HepG2 (cell line): ENCODE results near the gene SLC25A5. TPM values are rescaled to one million over a fixed set of nuclear protein-coding genes. Genes with fewer than 3 reads are reported as not detected.
A peak's percentile ranks its signal among the peaks of the same experiment; 100 is the strongest.

Source experiments
- BCL3 ChIP-seq: sonication (generic); formaldehyde crosslinking; IDR thresholded peaks from 2 replicates; pipeline ENCODE4 v1.5.1; 2020; ENCODE audit warnings: mild to moderate bottlenecking, missing genetic modification reagents, moderate library complexity
- BCLAF1 ChIP-seq: fragments of 450-650 bp; IDR thresholded peaks from 2 replicates; pipeline ENCODE4 v1.6.1; 2017; ENCODE audit warnings: mild to moderate bottlenecking
- CC2D1A ChIP-seq: sonication (generic); formaldehyde crosslinking; IDR thresholded peaks from 2 replicates; pipeline ENCODE4 v1.8.1; 2023; ENCODE audit warnings: mild to moderate bottlenecking, missing genetic modification reagents
- GABPB1 ChIP-seq: IDR thresholded peaks from 2 replicates; pipeline ENCODE4 v1.6.1; 2016; ENCODE audit warnings: mild to moderate bottlenecking, missing genetic modification reagents, moderate library complexity, missing compliant biosample characterization
- MTF1 ChIP-seq: sonication (generic); formaldehyde crosslinking; IDR thresholded peaks from 2 replicates; pipeline ENCODE4 v1.5.0; 2020; ENCODE audit warnings: missing genetic modification reagents
- NFKBIZ ChIP-seq: IDR thresholded peaks from 2 replicates; pipeline ENCODE4 v1.6.1; 2018; ENCODE audit warnings: missing genetic modification reagents, missing compliant biosample characterization
- RBFOX2 ChIP-seq: fragments of 200-400 bp; formaldehyde crosslinking; IDR thresholded peaks from 2 replicates; pipeline ENCODE4 v1.6.1; 2017; ENCODE audit warnings: low read depth, mild to moderate bottlenecking, low read length
- RXRA ChIP-seq: sonication (generic); formaldehyde crosslinking; IDR thresholded peaks from 2 replicates; pipeline ENCODE4 v1.5.1; 2020; ENCODE audit warnings: missing genetic modification reagents
- SIX4 ChIP-seq: sonication (generic); formaldehyde crosslinking; IDR thresholded peaks from 2 replicates; pipeline ENCODE4 v1.4.0; 2020; ENCODE audit warnings: missing genetic modification reagents
- YEATS4 ChIP-seq: sonication (generic); formaldehyde crosslinking; IDR thresholded peaks from 2 replicates; pipeline ENCODE4 v1.4.0; 2020; ENCODE audit warnings: missing genetic modification reagents, borderline replicate concordance
- ZBTB42 ChIP-seq: sonication (generic); formaldehyde crosslinking; IDR thresholded peaks from 2 replicates; pipeline ENCODE4 v1.5.0; 2020; ENCODE audit warnings: mild to moderate bottlenecking, missing genetic modification reagents
- ZEB1 ChIP-seq: IDR thresholded peaks from 2 replicates; pipeline ENCODE4 v1.6.1; 2012; ENCODE audit warnings: mild to moderate bottlenecking, low read depth, inconsistent platforms; ENCODE audit not compliant: insufficient replicate concordance
- ZMYM4 ChIP-seq: sonication (generic); formaldehyde crosslinking; IDR thresholded peaks from 2 replicates; pipeline ENCODE4 v1.8.1; 2023; ENCODE audit warnings: mild to moderate bottlenecking, missing genetic modification reagents
- ZNF292 ChIP-seq: sonication (generic); formaldehyde crosslinking; IDR thresholded peaks from 2 replicates; pipeline ENCODE4 v1.8.1; 2022; ENCODE audit warnings: mild to moderate bottlenecking, low read depth, missing genetic modification reagents, borderline replicate concordance
- ZNF33A ChIP-seq: sonication (generic); formaldehyde crosslinking; IDR thresholded peaks from 2 replicates; pipeline ENCODE4 v1.5.1; 2020; ENCODE audit warnings: missing genetic modification reagents, mild to moderate bottlenecking, moderate library complexity, borderline replicate concordance
- ZNF619 ChIP-seq: sonication (generic); formaldehyde crosslinking; IDR thresholded peaks from 2 replicates; pipeline ENCODE4 v1.4.0; 2020; ENCODE audit warnings: mild to moderate bottlenecking, missing genetic modification reagents
- ZNF710 ChIP-seq: sonication (generic); formaldehyde crosslinking; IDR thresholded peaks from 2 replicates; pipeline ENCODE4 v1.5.0; 2020; ENCODE audit warnings: mild to moderate bottlenecking, missing genetic modification reagents, borderline replicate concordance
- ZNF839 ChIP-seq: sonication (generic); formaldehyde crosslinking; IDR thresholded peaks from 2 replicates; pipeline ENCODE4 v1.4.0; 2020; ENCODE audit warnings: missing genetic modification reagents, mild to moderate bottlenecking, borderline replicate concordance
- polyA plus RNA-seq, 8 experiments: library from polyadenylated mRNA; depleted of rRNA in 3 of 8; stranded (reverse) in 7 of 8; unstranded in 1 of 8; fragments of >200 nt; fragmentation: Illumina TruSeq in 4 of 8; extraction: Trizol in 4 of 8; gene quantifications; 2 replicates each; pipeline versions ENCODE4 v1.2.1 to v1.2.3, GENCODE V29; 2011 to 2016; ENCODE audit warnings: low read depth in 4 of 8, missing spikeins in 1 of 8, mixed read lengths in 1 of 8; ENCODE audit not compliant: insufficient read depth in 1 of 8
- total RNA-seq, 5 experiments: library from RNA; depleted of rRNA; stranded (reverse); fragments of >200 nt; fragmentation: Illumina TruSeq; extraction: Trizol; gene quantifications; 2 replicates each; pipeline ENCODE4 v1.2.3, GENCODE V29; 2016; ENCODE audit warnings: low read depth in 1 of 5
- TF ChIP-seq, protein P1 (sequence below): sonication (generic); formaldehyde crosslinking; IDR thresholded peaks from 2 replicates; pipeline ENCODE4 v1.9.0; 2022; ENCODE audit warnings: low read depth, missing genetic modification reagents

SLC25A5 gene
- total and polyA plus RNA-seq, 2 of the 13 experiments (the other 11 are each of a cell fraction or from before 2014, with no cell fraction given), result 300 to 402 TPM

DNA sequence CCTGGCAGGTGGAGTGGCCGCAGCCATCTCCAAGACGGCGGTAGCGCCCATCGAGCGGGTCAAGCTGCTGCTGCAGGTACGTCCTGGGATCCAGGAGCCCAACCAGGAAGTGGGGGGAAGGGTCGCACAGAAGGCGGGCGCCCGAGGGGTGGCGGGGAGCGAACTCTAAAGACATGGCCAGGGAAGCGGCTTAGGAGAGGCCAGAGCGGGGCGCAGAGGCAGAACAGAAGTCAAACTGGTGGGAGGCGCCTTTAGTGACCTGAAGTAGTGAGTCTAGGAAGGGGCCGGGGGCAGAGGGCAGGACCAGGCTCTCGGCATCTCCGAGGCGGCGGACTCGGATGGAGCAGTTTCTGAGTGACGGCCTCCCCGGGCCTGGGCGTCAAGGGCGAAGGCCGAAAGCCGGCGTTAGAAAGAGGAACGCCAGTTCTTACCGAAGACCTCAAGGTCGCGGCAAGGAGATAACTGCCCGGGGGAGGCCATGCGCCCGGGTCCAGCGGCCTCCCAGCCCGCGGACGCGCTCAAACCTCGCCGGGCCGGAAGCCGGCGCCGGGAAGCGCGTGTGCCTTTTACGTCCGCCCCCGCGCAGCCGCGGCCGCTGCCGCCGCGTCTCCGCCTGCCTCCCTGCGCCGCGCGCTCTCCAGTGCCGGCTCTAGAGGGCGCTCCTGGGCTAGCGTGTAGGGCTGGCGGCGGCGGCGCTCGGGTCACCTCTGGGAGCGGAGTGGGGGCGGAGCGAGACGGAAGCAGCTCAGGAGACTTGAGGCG, 488 bp downstream of the SLC25A5 start (continued):
- TF ChIP-seq ZNF710 (peak; percentile 32; the same call in 1 of the 2 replicates), ZBTB42 (CRISPR knock-in tag) (no peak), SIX4 (CRISPR knock-in tag) (no peak), NFKBIZ (no peak), RBFOX2 (peak; percentile 86), RXRA (CRISPR knock-in tag) (0 out of 2 replicates have a peak, but pooled peaks have one; percentile 22), BCLAF1 (no peak), ZNF292 (CRISPR knock-in tag) (no peak), ZNF33A (CRISPR knock-in tag) (no peak), CC2D1A (CRISPR knock-in tag) (no peak), ZEB1 (no peak), YEATS4 (CRISPR knock-in tag) (peak; percentile 19; the same call in 1 of the 2 replicates), MTF1 (CRISPR knock-in tag) (no peak), BCL3 (no peak), GABPB1 (CRISPR knock-in tag) (peak; percentile 83), ZMYM4 (no peak), ZNF619 (CRISPR knock-in tag) (no peak), ZNF839 (no peak)
- TF ChIP-seq, protein P1, sequence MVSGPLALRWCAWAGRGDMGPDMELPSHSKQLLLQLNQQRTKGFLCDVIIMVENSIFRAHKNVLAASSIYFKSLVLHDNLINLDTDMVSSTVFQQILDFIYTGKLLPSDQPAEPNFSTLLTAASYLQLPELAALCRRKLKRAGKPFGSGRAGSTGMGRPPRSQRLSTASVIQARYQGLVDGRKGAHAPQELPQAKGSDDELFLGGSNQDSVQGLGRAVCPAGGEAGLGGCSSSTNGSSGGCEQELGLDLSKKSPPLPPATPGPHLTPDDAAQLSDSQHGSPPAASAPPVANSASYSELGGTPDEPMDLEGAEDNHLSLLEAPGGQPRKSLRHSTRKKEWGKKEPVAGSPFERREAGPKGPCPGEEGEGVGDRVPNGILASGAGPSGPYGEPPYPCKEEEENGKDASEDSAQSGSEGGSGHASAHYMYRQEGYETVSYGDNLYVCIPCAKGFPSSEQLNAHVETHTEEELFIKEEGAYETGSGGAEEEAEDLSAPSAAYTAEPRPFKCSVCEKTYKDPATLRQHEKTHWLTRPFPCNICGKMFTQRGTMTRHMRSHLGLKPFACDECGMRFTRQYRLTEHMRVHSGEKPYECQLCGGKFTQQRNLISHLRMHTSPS, result no peak
